SK-N-SH treated with all-trans-retinoic acid at 6 μM for 48 hours (cell line): ENCODE measurements around the gene VN1R5.

Experiments used
- ARNTL ChIP-seq: fragments of 450-650 bp; formaldehyde crosslinking; IDR thresholded peaks from 2 replicates; pipeline ENCODE4 v1.5.0; 2020; ENCODE audit warnings: low read depth, mild to moderate bottlenecking, moderate library complexity, borderline replicate concordance
- BACH2 ChIP-seq: fragments of 250-450 bp; sonication (Bioruptor Pico); IDR thresholded peaks from 2 replicates; pipeline ENCODE4 v1.9.0; 2021; ENCODE audit warnings: mild to moderate bottlenecking, borderline replicate concordance
- CSDC2 ChIP-seq: fragments of 250-450 bp; sonication (Bioruptor Pico); IDR thresholded peaks from 2 replicates; pipeline ENCODE4 v1.5.0; 2020; ENCODE audit warnings: mild to moderate bottlenecking, moderate library complexity
- ESRRG ChIP-seq: fragments of 250-450 bp; sonication (Bioruptor Pico); IDR thresholded peaks from 2 replicates; pipeline ENCODE4 v1.6.1; 2021; ENCODE audit warnings: mild to moderate bottlenecking
- ISL1 ChIP-seq: fragments of 250-450 bp; sonication (Bioruptor Pico); IDR thresholded peaks from 2 replicates; pipeline ENCODE4 v2.1.2; 2022; ENCODE audit warnings: mild to moderate bottlenecking, moderate library complexity
- OSR1 ChIP-seq: fragments of 250-450 bp; sonication (Bioruptor Pico); IDR thresholded peaks from 2 replicates; pipeline ENCODE4 v1.8.0; 2022; ENCODE audit warnings: moderate library complexity, mild to moderate bottlenecking, inconsistent platforms
- PPARA ChIP-seq: fragments of 250-450 bp; sonication (Bioruptor Pico); IDR thresholded peaks from 2 replicates; pipeline ENCODE4 v1.5.0; 2020; ENCODE audit warnings: mild to moderate bottlenecking, borderline replicate concordance
- RARB ChIP-seq: fragments of 250-450 bp; sonication (Bioruptor Pico); IDR thresholded peaks from 2 replicates; pipeline ENCODE4 v1.8.0; 2021; ENCODE audit warnings: mild to moderate bottlenecking, moderate library complexity
- ZC3H10 ChIP-seq: fragments of 250-450 bp; sonication (Bioruptor Pico); IDR thresholded peaks from 2 replicates; pipeline ENCODE4 v1.5.1; 2021; ENCODE audit warnings: mild to moderate bottlenecking, moderate library complexity
- ZFP30 ChIP-seq: fragments of 450-650 bp; formaldehyde crosslinking; IDR thresholded peaks from 2 replicates; pipeline ENCODE4 v1.5.0; 2022; ENCODE audit warnings: mild to moderate bottlenecking, moderate library complexity
- ZNF565 ChIP-seq: fragments of 450-650 bp; formaldehyde crosslinking; conservative IDR thresholded peaks from 2 replicates; pipeline ENCODE4 v1.5.0; 2020; ENCODE audit warnings: low read depth, mild to moderate bottlenecking, moderate library complexity
- ZNF70 ChIP-seq: fragments of 450-650 bp; formaldehyde crosslinking; IDR thresholded peaks from 2 replicates; pipeline ENCODE4 v1.5.0; 2020; ENCODE audit warnings: mild to moderate bottlenecking, moderate library complexity
- TF ChIP-seq, protein P1 (sequence below): fragments of 250-450 bp; sonication (Bioruptor Pico); IDR thresholded peaks from 2 replicates; pipeline ENCODE4 v1.5.0; 2020; ENCODE audit warnings: mild to moderate bottlenecking, moderate library complexity
- TF ChIP-seq, protein P2 (sequence below): fragments of 250-450 bp; sonication (Bioruptor Pico); IDR thresholded peaks from 2 replicates; pipeline ENCODE4 v1.8.0; 2020; ENCODE audit warnings: mild to moderate bottlenecking, moderate library complexity, borderline replicate concordance

DNA sequence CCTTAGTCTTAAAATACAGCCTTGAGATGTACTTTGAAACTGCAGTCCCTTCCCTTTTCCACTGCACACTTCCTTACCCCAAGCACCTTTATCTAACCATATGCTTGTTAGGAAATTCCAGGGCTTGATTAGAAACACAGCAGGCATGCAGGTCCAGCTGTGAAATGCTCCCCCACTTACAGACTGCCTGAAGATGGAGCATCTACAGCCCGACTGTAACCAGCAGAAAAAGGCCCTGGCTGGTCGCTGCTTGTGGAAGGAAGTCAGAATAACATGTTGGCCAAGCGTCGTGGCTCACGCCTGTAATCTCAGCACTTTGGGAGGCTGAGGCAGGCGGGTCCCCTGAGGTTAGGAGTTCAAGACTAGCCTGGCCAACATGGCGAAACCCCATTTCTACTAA, 37.2 kb downstream of the VN1R5 start:
- TF ChIP-seq, protein P1, sequence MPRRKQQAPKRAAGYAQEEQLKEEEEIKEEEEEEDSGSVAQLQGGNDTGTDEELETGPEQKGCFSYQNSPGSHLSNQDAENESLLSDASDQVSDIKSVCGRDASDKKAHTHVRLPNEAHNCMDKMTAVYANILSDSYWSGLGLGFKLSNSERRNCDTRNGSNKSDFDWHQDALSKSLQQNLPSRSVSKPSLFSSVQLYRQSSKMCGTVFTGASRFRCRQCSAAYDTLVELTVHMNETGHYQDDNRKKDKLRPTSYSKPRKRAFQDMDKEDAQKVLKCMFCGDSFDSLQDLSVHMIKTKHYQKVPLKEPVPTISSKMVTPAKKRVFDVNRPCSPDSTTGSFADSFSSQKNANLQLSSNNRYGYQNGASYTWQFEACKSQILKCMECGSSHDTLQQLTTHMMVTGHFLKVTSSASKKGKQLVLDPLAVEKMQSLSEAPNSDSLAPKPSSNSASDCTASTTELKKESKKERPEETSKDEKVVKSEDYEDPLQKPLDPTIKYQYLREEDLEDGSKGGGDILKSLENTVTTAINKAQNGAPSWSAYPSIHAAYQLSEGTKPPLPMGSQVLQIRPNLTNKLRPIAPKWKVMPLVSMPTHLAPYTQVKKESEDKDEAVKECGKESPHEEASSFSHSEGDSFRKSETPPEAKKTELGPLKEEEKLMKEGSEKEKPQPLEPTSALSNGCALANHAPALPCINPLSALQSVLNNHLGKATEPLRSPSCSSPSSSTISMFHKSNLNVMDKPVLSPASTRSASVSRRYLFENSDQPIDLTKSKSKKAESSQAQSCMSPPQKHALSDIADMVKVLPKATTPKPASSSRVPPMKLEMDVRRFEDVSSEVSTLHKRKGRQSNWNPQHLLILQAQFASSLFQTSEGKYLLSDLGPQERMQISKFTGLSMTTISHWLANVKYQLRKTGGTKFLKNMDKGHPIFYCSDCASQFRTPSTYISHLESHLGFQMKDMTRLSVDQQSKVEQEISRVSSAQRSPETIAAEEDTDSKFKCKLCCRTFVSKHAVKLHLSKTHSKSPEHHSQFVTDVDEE (CRISPR knock-in tag) = no peak
- no peak for TF ChIP-seq CSDC2 (CRISPR knock-in tag)
- TF ChIP-seq RARB (CRISPR knock-in tag) = no peak
- no peak for TF ChIP-seq ARNTL (CRISPR knock-in tag)
- TF ChIP-seq BACH2 (CRISPR knock-in tag) = no peak
- TF ChIP-seq ZFP30 (CRISPR knock-in tag) = no peak
- TF ChIP-seq PPARA (CRISPR knock-in tag) = no peak
- no peak for TF ChIP-seq ZC3H10 (CRISPR knock-in tag)
- TF ChIP-seq, protein P2, sequence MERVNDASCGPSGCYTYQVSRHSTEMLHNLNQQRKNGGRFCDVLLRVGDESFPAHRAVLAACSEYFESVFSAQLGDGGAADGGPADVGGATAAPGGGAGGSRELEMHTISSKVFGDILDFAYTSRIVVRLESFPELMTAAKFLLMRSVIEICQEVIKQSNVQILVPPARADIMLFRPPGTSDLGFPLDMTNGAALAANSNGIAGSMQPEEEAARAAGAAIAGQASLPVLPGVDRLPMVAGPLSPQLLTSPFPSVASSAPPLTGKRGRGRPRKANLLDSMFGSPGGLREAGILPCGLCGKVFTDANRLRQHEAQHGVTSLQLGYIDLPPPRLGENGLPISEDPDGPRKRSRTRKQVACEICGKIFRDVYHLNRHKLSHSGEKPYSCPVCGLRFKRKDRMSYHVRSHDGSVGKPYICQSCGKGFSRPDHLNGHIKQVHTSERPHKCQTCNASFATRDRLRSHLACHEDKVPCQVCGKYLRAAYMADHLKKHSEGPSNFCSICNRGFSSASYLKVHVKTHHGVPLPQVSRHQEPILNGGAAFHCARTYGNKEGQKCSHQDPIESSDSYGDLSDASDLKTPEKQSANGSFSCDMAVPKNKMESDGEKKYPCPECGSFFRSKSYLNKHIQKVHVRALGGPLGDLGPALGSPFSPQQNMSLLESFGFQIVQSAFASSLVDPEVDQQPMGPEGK (CRISPR knock-in tag) = no peak
- TF ChIP-seq ISL1 (CRISPR knock-in tag) = no peak
- TF ChIP-seq ZNF70 (CRISPR knock-in tag) = no peak
- TF ChIP-seq ZNF565 (CRISPR knock-in tag) = no peak
- no peak for TF ChIP-seq OSR1 (CRISPR knock-in tag)
- no peak for TF ChIP-seq ESRRG
